H1 (cell line): ENCODE data around the gene DUSP7. TPM values are rescaled to one million over a fixed set of nuclear protein-coding genes. Genes with fewer than 3 reads are reported as not detected.

Source experiments
- CTCF ChIA-PET: fragments of 300-600 bp; sonication (Branson Sonifier 250); formaldehyde crosslinking; loops from one replicate; lab custom pipeline; 2021; ENCODE audit not compliant: partially characterized antibody; lab: Charles Lee
- POLR2A ChIA-PET: fragments of 300-600 bp; sonication (Branson Sonifier 250); formaldehyde crosslinking; loops from one replicate; lab custom pipeline; 2021; ENCODE audit warnings: inconsistent platforms; ENCODE audit not compliant: partially characterized antibody; lab: Charles Lee
- DNase-seq, 2 experiments: peaks; one replicate each; pipeline versions ENCODE4 v3.0.0 to v3.0.0-alpha.2; 2010 to 2022; ENCODE audit warnings: low spot score in 2 of 2, low read depth in 1 of 2, mixed read lengths in 1 of 2
- FAIRE-seq: peaks from 2 replicates; lab custom pipeline; 2011; peaks lifted over from hg19 to GRCh38; lab: Jason Lieb, UNC
- H2AFZ ChIP-seq: 2 replicates; pipeline ENCODE4 v1.8.1; 2012; ENCODE audit warnings: low read length, inconsistent platforms
- H2AK5ac ChIP-seq: 2 replicates; pipeline ENCODE4 v1.6.1; 2013; ENCODE audit warnings: low read depth, low read length
- H2BK120ac ChIP-seq: replicated peaks from 2 replicates; pipeline ENCODE3; 2013; ENCODE audit warnings: low read depth, low read length, inconsistent platforms
- H2BK12ac ChIP-seq: 2 replicates; pipeline ENCODE4 v1.6.1; 2013; ENCODE audit warnings: low read depth, low read length
- H2BK15ac ChIP-seq: 2 replicates; pipeline ENCODE4 v1.6.1; 2013; ENCODE audit warnings: low read length
- H2BK20ac ChIP-seq: 2 replicates; pipeline ENCODE4 v1.6.1; 2013; ENCODE audit warnings: low read length
- H2BK5ac ChIP-seq: 2 replicates; pipeline ENCODE4 v1.6.1; 2013; ENCODE audit warnings: low read depth, low read length
- H3K14ac ChIP-seq: 2 replicates; pipeline ENCODE4 v1.6.1; 2013; ENCODE audit warnings: inconsistent platforms; ENCODE audit not compliant: insufficient read length
- H3K18ac ChIP-seq: 2 replicates; pipeline ENCODE4 v1.6.1; 2013; ENCODE audit warnings: low read length; ENCODE audit errors: extremely low read depth
- H3K23ac ChIP-seq: 2 replicates; pipeline ENCODE4 v1.6.1; 2013; ENCODE audit warnings: inconsistent platforms; ENCODE audit not compliant: insufficient read length
- H3K23me2 ChIP-seq: 2 replicates; pipeline ENCODE4 v1.6.1; 2013; ENCODE audit warnings: low read depth, low read length
- H3K27ac ChIP-seq: 2 replicates; pipeline ENCODE4 v1.6.1; 2011; ENCODE audit warnings: low read depth, low read length, inconsistent platforms
- H3K27me3 ChIP-seq, 4 experiments: replicated peaks in 1 of 4; 1 replicate in 1 of 4; 2 replicates in 3 of 4; pipeline versions ENCODE4 v1.6.1 to v1.8.1; 2011 to 2013; ENCODE audit warnings: low read length in 3 of 4, mild to moderate bottlenecking in 3 of 4, inconsistent platforms in 2 of 4, mixed read lengths in 2 of 4, moderate library complexity in 1 of 4; ENCODE audit not compliant: control insufficient read depth in 3 of 4, insufficient read depth in 3 of 4; ENCODE audit errors: extremely low read depth in 1 of 4
- H3K36me3 ChIP-seq, 4 experiments: 2 replicates each; pipeline versions ENCODE4 v1.6.1 to v1.8.1; 2011 to 2013; ENCODE audit warnings: mild to moderate bottlenecking in 4 of 4, low read length in 3 of 4, moderate library complexity in 2 of 4, control low read depth in 1 of 4, inconsistent platforms in 1 of 4; ENCODE audit not compliant: insufficient read depth in 4 of 4, control insufficient read depth in 2 of 4
- H3K4ac ChIP-seq: replicated peaks from 2 replicates; pipeline ENCODE3; 2013; ENCODE audit warnings: low read length, low read depth, mixed read lengths, inconsistent platforms; ENCODE audit not compliant: insufficient read length
- H3K4me1 ChIP-seq, 4 experiments: replicated peaks in 1 of 4; 1 replicate in 1 of 4; 2 replicates in 3 of 4; pipeline versions ENCODE4 v1.6.1 to v1.8.1; 2011 to 2013; ENCODE audit warnings: low read length in 3 of 4, inconsistent platforms in 2 of 4, mixed read lengths in 1 of 4; ENCODE audit not compliant: insufficient read depth in 4 of 4, control insufficient read depth in 3 of 4
- H3K4me2 ChIP-seq, 2 experiments: 2 replicates each; pipeline versions ENCODE4 v1.6.1 to v1.8.1; 2011 to 2013; ENCODE audit warnings: low read depth in 2 of 2, low read length in 2 of 2, control low read depth in 1 of 2, inconsistent platforms in 1 of 2, mild to moderate bottlenecking in 1 of 2; ENCODE audit not compliant: insufficient read depth in 1 of 2
- H3K4me3 ChIP-seq, 4 experiments: fragments of 200-600, 300-600 bp in 1 of 4; sonication (generic), shearing (Covaris generic), sonication (Bioruptor Twin) in 1 of 4; 2 replicates each; pipeline versions ENCODE4 v1.5.1 to v1.8.1; 2011 to 2016; ENCODE audit warnings: low read length in 4 of 4, low read depth in 3 of 4, control low read depth in 2 of 4, inconsistent platforms in 2 of 4, mild to moderate bottlenecking in 2 of 4, mixed read lengths in 1 of 4, moderate library complexity in 1 of 4; ENCODE audit not compliant: insufficient read depth in 2 of 4; ENCODE audit errors: extremely low read depth in 1 of 4
- H3K56ac ChIP-seq: replicated peaks from 2 replicates; pipeline ENCODE3; 2013; ENCODE audit warnings: low read depth, mild to moderate bottlenecking, mixed read lengths, low read length, inconsistent platforms; ENCODE audit not compliant: insufficient read length
- H3K79me1 ChIP-seq: 2 replicates; pipeline ENCODE4 v1.6.1; 2013; ENCODE audit warnings: low read depth, low read length, control low read depth
- H3K79me2 ChIP-seq, 2 experiments: 2 replicates each; pipeline versions ENCODE4 v1.6.1 to v1.8.1; 2012 to 2013; ENCODE audit warnings: low read length in 2 of 2, mild to moderate bottlenecking in 2 of 2, inconsistent platforms in 1 of 2; ENCODE audit not compliant: insufficient read depth in 2 of 2, control insufficient read depth in 1 of 2
- H3K9ac ChIP-seq, 4 experiments: replicated peaks in 1 of 4; 1 replicate in 1 of 4; 2 replicates in 3 of 4; pipeline versions ENCODE4 v1.6.1 to v1.8.1; 2011 to 2013; ENCODE audit warnings: low read depth in 3 of 4, low read length in 3 of 4, control low read depth in 2 of 4, mild to moderate bottlenecking in 2 of 4, moderate library complexity in 2 of 4, inconsistent platforms in 1 of 4; ENCODE audit errors: extremely low read depth in 1 of 4
- H3K9me3 ChIP-seq, 2 experiments: 2 replicates each; pipeline versions ENCODE4 v1.6.1 to v1.8.1; 2012 to 2013; ENCODE audit warnings: mild to moderate bottlenecking in 2 of 2, moderate library complexity in 2 of 2, control low read depth in 1 of 2, inconsistent platforms in 1 of 2, low read depth in 1 of 2, low read length in 1 of 2, mixed read lengths in 1 of 2; ENCODE audit not compliant: insufficient read depth in 2 of 2
- H4K20me1 ChIP-seq, 2 experiments: replicated peaks in 1 of 2; 2 replicates each; pipeline versions ENCODE3 to v1.8.1; 2011 to 2013; ENCODE audit warnings: inconsistent platforms in 2 of 2, low read length in 2 of 2, mild to moderate bottlenecking in 1 of 2; ENCODE audit not compliant: insufficient read depth in 2 of 2, control insufficient read depth in 1 of 2
- H4K5ac ChIP-seq: 2 replicates; pipeline ENCODE4 v1.6.1; 2013; ENCODE audit warnings: low read length, low read depth, mixed read lengths, inconsistent platforms; ENCODE audit not compliant: insufficient read length
- H4K8ac ChIP-seq: 2 replicates; pipeline ENCODE4 v1.8.0; 2013; ENCODE audit warnings: mild to moderate bottlenecking, moderate library complexity, low read length, inconsistent platforms; ENCODE audit not compliant: insufficient read depth; ENCODE audit errors: extremely low read depth
- H4K91ac ChIP-seq: replicated peaks from 2 replicates; pipeline ENCODE3; 2013; ENCODE audit warnings: low read length, mixed read lengths, inconsistent platforms; ENCODE audit not compliant: insufficient read length
- NANOG ChIP-seq: IDR thresholded peaks from 2 replicates; pipeline ENCODE4 v1.6.1; 2011; ENCODE audit warnings: low read length, low read depth, mild to moderate bottlenecking, inconsistent platforms; ENCODE audit not compliant: insufficient read depth, poor library complexity, severe bottlenecking
- YY1 ChIP-seq: IDR thresholded peaks from 2 replicates; pipeline ENCODE4 v1.6.1; 2011; ENCODE audit warnings: low read depth, mild to moderate bottlenecking, low read length
- WGBS, 2 experiments: shearing (Covaris generic) in 1 of 2; methylation state at CpG; one replicate each; pipeline versions ENCODE4 v1.1.6 to v1.1.7; 2013 to 2015; ENCODE audit warnings: low lambda C conversion rate in 2 of 2, mixed read lengths in 2 of 2, inconsistent platforms in 1 of 2, low coverage in 1 of 2, missing lambda C conversion rate in 1 of 2; ENCODE audit not compliant: insufficient replicate concordance in 2 of 2, insufficient coverage in 1 of 2, insufficient read length in 1 of 2; ENCODE audit errors: extremely low coverage in 1 of 2, missing lambda C conversion rate in 1 of 2; 5-methylcytosine and 5-hydroxymethylcytosine counted together
- polyA plus RNA-seq, 7 experiments: library from polyadenylated mRNA; depleted of rRNA in 3 of 7; stranded (reverse) in 5 of 7; unstranded in 2 of 7; fragments of >200 nt in 5 of 7; fragments of 200-250 nt in 2 of 7; gene quantifications; 1 replicate in 5 of 7; 2 replicates in 1 of 7; 4 replicates in 1 of 7; pipeline versions ENCODE4 v1.2.1 to v1.2.3, GENCODE V29; 2011 to 2013; ENCODE audit warnings: missing spikeins in 2 of 7, mixed read lengths in 2 of 7
- total RNA-seq: library from RNA; stranded (reverse); fragmentation: NEBNext Ultra II Directional; extraction: Animal tissue kit (Norgen Biotek cat#: 25700); gene quantifications from 2 replicates; pipeline ENCODE4 v1.2.1, GENCODE V29; 2021

The DUSP7 gene
- total and polyA plus RNA-seq, 2 of the 8 experiments (the other 6 are each of a cell fraction or from before 2014, with no cell fraction given), result 19.4 to 24.9 TPM

DNA sequence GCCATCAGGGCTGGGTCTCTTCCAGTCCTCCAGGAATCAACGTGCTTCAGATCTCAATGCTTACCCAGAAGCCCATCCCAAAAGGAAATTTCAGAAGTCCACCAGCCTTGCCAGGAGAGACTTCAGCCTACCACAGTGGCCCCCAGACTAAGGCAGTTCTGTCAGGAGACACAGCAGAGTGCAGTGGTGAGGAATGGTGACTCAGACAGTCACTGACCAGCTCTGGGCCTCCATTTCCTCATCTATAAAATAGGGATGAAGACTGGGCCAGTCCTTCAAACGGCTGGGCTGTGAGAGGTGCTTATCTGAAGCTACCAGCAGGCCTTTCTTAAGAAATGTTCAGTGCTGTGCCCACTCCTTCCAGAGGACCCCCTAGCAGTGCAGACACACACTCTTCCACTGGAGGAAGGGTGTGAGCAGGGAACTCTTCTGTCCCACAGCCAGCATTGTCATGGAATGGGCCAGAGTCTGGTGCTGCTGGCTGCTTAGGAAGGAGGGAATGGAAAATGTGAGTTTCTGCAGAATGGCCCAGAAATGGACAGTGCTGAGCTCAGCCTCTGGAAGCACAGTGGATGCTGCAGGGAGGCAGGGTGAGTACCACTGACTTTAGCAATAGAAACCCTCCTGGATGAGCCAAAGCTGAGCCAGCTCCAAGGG lies 41.6 kb upstream of the DUSP7 start:
- no peak overlapping the region for H2BK120ac ChIP-seq
- TF ChIP-seq NANOG (no peak), YY1 (no peak)
- TF ChIP-seq, all 59 proteins: peak for 0
- ChIA-PET CTCF (interaction anchor here (0.9 to 5.6 kb wide), 5 partner anchors 10 to 115 kb away, joined by 3 to 35 read pairs (median 4); no protein-coding TSS in a partner anchor), POLR2A (no interaction called here)
- Histone ChIP-seq H3K14ac (no peak overlapping the region), H3K79me1 (no peaks in the 10 kb centered on the region), H3K27me3 (no peaks in the 10 kb centered on the region), H3K56ac (no peak overlapping the region), H4K5ac (no peak overlapping the region), H3K4me2 (no peak overlapping the region), H3K23me2 (no peaks in the 10 kb centered on the region), H3K4me1 (no peaks in the 10 kb centered on the region), H4K8ac (peak overlapping the region; percentile 29), H3K36me3 (peaks cover 8 to 19% (median 14%) of the 10 kb centered on the region in 4 experiments; a peak in 7 of 8 replicates), H2AK5ac (no peak overlapping the region), H2AFZ (no peak overlapping the region), H3K27ac (no peak overlapping the region), H2BK15ac (no peak overlapping the region), H3K79me2 (no peaks in the 10 kb centered on the region), H2BK20ac (no peak overlapping the region), H3K4me3 (no peak overlapping the region), H2BK12ac (no peak overlapping the region), H3K9me3 (no peaks in the 10 kb centered on the region), H4K91ac (no peak overlapping the region), H3K18ac (no peak overlapping the region), H3K9ac (no peak overlapping the region), H3K23ac (no peak overlapping the region), H4K20me1 (peaks cover 0 to 2% of the 10 kb centered on the region in 2 experiments), H3K4ac (no peak overlapping the region), H2BK5ac (no peak overlapping the region)
- DNase-seq, result no peak
- 86% methylated on average over 2 of the region's 2 CpGs; no CpG with 5 or more reads in 1 of the 2 experiments for WGBS, 2 experiments
- FAIRE-seq, result no peak
